Keratinocyte (primary cell): ENCODE measurements around the gene KRT71. TPM values are rescaled to one million over a fixed set of nuclear protein-coding genes. Genes with fewer than 3 reads are reported as not detected.

Source experiments
- DNase-seq: peaks from one replicate; pipeline ENCODE4 v3.0.0-alpha.2; 2011; ENCODE audit warnings: low read depth, missing footprints, low spot score
- FAIRE-seq: peaks from 2 replicates; lab custom pipeline; 2011; peaks lifted over from hg19 to GRCh38; lab: Jason Lieb, UNC
- H2AFZ ChIP-seq: 2 replicates; pipeline ENCODE4 v1.6.0; 2012; ENCODE audit warnings: low read length, control low read depth, inconsistent platforms; ENCODE audit not compliant: control insufficient read depth
- H3K27ac ChIP-seq: 2 replicates; pipeline ENCODE4 v1.5.1; 2011; ENCODE audit warnings: low read length; ENCODE audit not compliant: control insufficient read depth, insufficient read depth
- H3K27me3 ChIP-seq: 3 replicates; pipeline ENCODE4 v1.6.0; 2011; ENCODE audit warnings: low read length; ENCODE audit not compliant: control insufficient read depth, insufficient read depth; ENCODE audit errors: extremely low read depth
- H3K36me3 ChIP-seq, 2 experiments: 2 replicates in 1 of 2; 3 replicates in 1 of 2; pipeline ENCODE4 v1.5.1; 2011; ENCODE audit warnings: low read length in 2 of 2, mild to moderate bottlenecking in 1 of 2; ENCODE audit not compliant: control insufficient read depth in 2 of 2, insufficient read depth in 2 of 2; ENCODE audit errors: extremely low read depth in 1 of 2
- H3K4me1 ChIP-seq: 3 replicates; pipeline ENCODE4 v1.5.1; 2011; ENCODE audit warnings: low read length; ENCODE audit not compliant: control insufficient read depth, insufficient read depth; ENCODE audit errors: extremely low read depth
- H3K4me2 ChIP-seq: 3 replicates; pipeline ENCODE4 v1.6.0; 2011; ENCODE audit warnings: low read depth, low read length; ENCODE audit not compliant: control insufficient read depth, insufficient read depth; ENCODE audit errors: extremely low read depth
- H3K4me3 ChIP-seq, 3 experiments: fragments of 200-600 bp in 1 of 3; sonication (generic) in 1 of 3; 2 replicates in 2 of 3; 3 replicates in 1 of 3; pipeline ENCODE4 v1.5.1; 2011 to 2016; ENCODE audit warnings: low read length in 3 of 3, mild to moderate bottlenecking in 3 of 3, control low read depth in 2 of 3, inconsistent platforms in 1 of 3, low read depth in 1 of 3, mixed read lengths in 1 of 3, mixed run types in 1 of 3, moderate library complexity in 1 of 3; ENCODE audit not compliant: control insufficient read depth in 2 of 3, insufficient read depth in 2 of 3; ENCODE audit errors: extremely low read depth in 1 of 3
- H3K79me2 ChIP-seq: 2 replicates; pipeline ENCODE4 v1.6.0; 2012; ENCODE audit warnings: low read length; ENCODE audit not compliant: control insufficient read depth, insufficient read depth
- H3K9ac ChIP-seq: 3 replicates; pipeline ENCODE4 v1.6.0; 2011; ENCODE audit warnings: low read length; ENCODE audit not compliant: control insufficient read depth, insufficient read depth; ENCODE audit errors: extremely low read depth
- H3K9me1 ChIP-seq: 3 replicates; pipeline ENCODE4 v1.6.0; 2011; ENCODE audit warnings: low read length; ENCODE audit not compliant: control insufficient read depth, insufficient read depth; ENCODE audit errors: extremely low read depth
- H3K9me3 ChIP-seq: 2 replicates; pipeline ENCODE4 v1.5.1; 2012; ENCODE audit warnings: low read depth, low read length; ENCODE audit not compliant: control insufficient read depth
- H4K20me1 ChIP-seq: 3 replicates; pipeline ENCODE4 v1.6.0; 2011; ENCODE audit warnings: low read length; ENCODE audit not compliant: control insufficient read depth, insufficient read depth; ENCODE audit errors: extremely low read depth
- CTCF ChIP-seq, 3 experiments: IDR thresholded peaks in 1 of 3; conservative IDR thresholded peaks in 1 of 3; optimal IDR thresholded peaks in 1 of 3; 2 replicates in 2 of 3; 3 replicates in 1 of 3; pipeline versions ENCODE3 to v1.5.1; 2011; ENCODE audit warnings: low read length in 3 of 3, mild to moderate bottlenecking in 3 of 3, moderate library complexity in 2 of 3, control low read depth in 1 of 3, inconsistent platforms in 1 of 3; ENCODE audit not compliant: insufficient read depth in 2 of 3; ENCODE audit errors: extremely low read depth in 1 of 3
- EZH2 ChIP-seq: IDR thresholded peaks from one replicate; pipeline ENCODE4 v1.6.1; 2012; ENCODE audit warnings: inconsistent platforms, mild to moderate bottlenecking, low read length, moderate library complexity
- dilution Hi-C: fragments of 300-500 bp; cut with MboI; formaldehyde crosslinking; loops from one replicate; pipeline ENCODE4 v1.7.0; 2020; ENCODE audit warnings: low sequenced_read_pairs; ENCODE audit not compliant: extremely low pct_ligation_motif_present
- polyA plus RNA-seq, 5 experiments: library from polyadenylated mRNA; depleted of rRNA in 3 of 5; stranded (reverse) in 3 of 5; stranded (forward) in 1 of 5; unstranded in 1 of 5; fragments of >200 nt; gene quantifications; 1 replicate in 1 of 5; 2 replicates in 3 of 5; 3 replicates in 1 of 5; pipeline versions ENCODE4 v1.2.1 to v1.2.3, GENCODE V29; 2011 to 2012; ENCODE audit warnings: missing spikeins in 2 of 5, low read depth in 1 of 5, low replicate concordance in 1 of 5

Gene KRT71
- polyA plus RNA-seq, 1 donor (not counting 4 experiments of a cell fraction or from before 2014, with no cell fraction given), result not detected

- Histone ChIP-seq H3K4me3 (no peak overlapping the region), H3K27me3 (no peaks in the 10 kb centered on the region), H3K4me1 (peaks cover 27% of the 10 kb centered on the region), H4K20me1 (no peaks in the 10 kb centered on the region), H3K9me3 (no peaks in the 10 kb centered on the region), H3K9me1 (no peaks in the 10 kb centered on the region), H2AFZ (no peak overlapping the region), H3K27ac (no peak overlapping the region), H3K4me2 (no peak overlapping the region), H3K79me2 (no peaks in the 10 kb centered on the region), H3K9ac (no peak overlapping the region), H3K36me3 (no peaks in the 10 kb centered on the region)
- DNase-seq (no peak), FAIRE-seq (no peak)
- dilution Hi-C loops, result no loop called here
- no peak for TF ChIP-seq CTCF (optimal IDR thresholded peaks at IDR 0.05 in 1 of 3, IDR thresholded peaks at IDR 0.05 in 1 of 3, conservative IDR thresholded peaks at IDR 0.05 in 1 of 3; ENCODE audit: extremely low read depth in 1 of 3, insufficient read depth in 2 of 3, low read length in 3 of 3)
- no peak for TF ChIP-seq EZH2
These were observed 13.1 kb downstream of the KRT71 start for GRCh38 chr12:52539821-52540173.

GRCh38 chr12:52539083-52539820 is 13.7 kb downstream of the KRT71 start:
- Histone ChIP-seq H3K36me3 (no peaks in the 10 kb centered on the region), H3K79me2 (no peaks in the 10 kb centered on the region), H4K20me1 (no peaks in the 10 kb centered on the region), H3K9ac (no peak overlapping the region), H3K4me1 (peaks cover 22% of the 10 kb centered on the region), H3K4me2 (peak overlapping the region; percentile 37), H3K9me1 (no peaks in the 10 kb centered on the region), H3K9me3 (no peaks in the 10 kb centered on the region), H3K27me3 (no peaks in the 10 kb centered on the region), H3K4me3 (no peak overlapping the region), H3K27ac (no peak overlapping the region), H2AFZ (no peak overlapping the region)
- TF ChIP-seq EZH2, result no peak
- TF ChIP-seq CTCF (optimal IDR thresholded peaks at IDR 0.05 in 1 of 3, IDR thresholded peaks at IDR 0.05 in 1 of 3, conservative IDR thresholded peaks at IDR 0.05 in 1 of 3; ENCODE audit: extremely low read depth in 1 of 3, insufficient read depth in 2 of 3, low read length in 3 of 3), result no peak
- DNase-seq (no peak), FAIRE-seq (peak; percentile 52)
- dilution Hi-C loops, result no loop called here
